ENCODE measurements around the gene PFKFB4. TPM values are rescaled to one million over a fixed set of nuclear protein-coding genes. Genes with fewer than 3 reads are reported as not detected.

The PFKFB4 gene
- 14.6 to 23.2 TPM (median 19.9 TPM) in 3 replicates for total RNA-seq
- long read RNA-seq, transcript PFKFB4-201 (14 exons, 3,586 nt) = major isoform, 13 of 30 reads
- long read RNA-seq, partial matches to known transcripts = 3 of 30 reads
- long read RNA-seq, other reads (novel, unspliced or antisense) = 12 of 30 reads

- Mint-ChIP-seq H3K27ac (ENCODE audit: unreplicated experiment) (peak within 1 kb of the TSS; percentile 90), H3K4me3 (ENCODE audit: unreplicated experiment) (peak within 1 kb of the TSS; percentile 82), H3K36me3 (ENCODE audit: low read depth) (no peaks in the 10 kb centered on the region), H3K4me1 (ENCODE audit: low read depth) (peaks cover 68% of the 10 kb centered on the region), H3K9me3 (ENCODE audit: low read depth) (no peaks in the 10 kb centered on the region), H3K27me3 (ENCODE audit: low read depth) (no peaks in the 10 kb centered on the region)
- peak; percentile 30 for TF ChIP-seq CTCF (IDR thresholded peaks at IDR 0.05)
- peak; percentile 99 for DNase-seq (ENCODE audit: low spot score)
Observed at GRCh38 chr3:48556796-48557626, at the start of gene PFKFB4. Gene PFKFB4, minus strand, starts transcription at chr3:48556803. Its CDS starts 26 bp downstream, at chr3:48556777.

DNA sequence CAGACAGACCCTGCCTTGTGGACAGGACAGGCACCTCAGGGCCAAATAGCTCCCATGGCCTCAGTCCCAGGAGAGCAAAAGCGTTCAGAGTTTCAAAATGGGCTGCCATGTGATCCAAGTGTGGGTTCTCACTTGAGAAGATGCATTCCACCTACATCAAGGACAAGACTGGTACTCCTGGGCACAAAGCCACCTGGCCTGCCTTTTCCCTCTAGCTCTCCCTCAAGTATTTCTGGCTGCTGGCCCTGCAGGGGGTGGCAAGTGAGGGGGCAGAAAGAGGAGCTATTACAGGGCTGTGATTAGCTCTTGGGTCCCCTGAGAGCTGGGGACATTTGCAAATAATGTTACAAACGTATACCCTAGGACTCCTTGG lies 45.0 kb upstream of the PFKFB4 start:
- Mint-ChIP-seq H3K4me3 (ENCODE audit: unreplicated experiment) (no peak overlapping the region), H3K27ac (ENCODE audit: unreplicated experiment) (no peak overlapping the region), H3K4me1 (ENCODE audit: low read depth) (peaks cover 43% of the 10 kb centered on the region), H3K9me3 (ENCODE audit: low read depth) (no peaks in the 10 kb centered on the region), H3K27me3 (ENCODE audit: low read depth) (no peaks in the 10 kb centered on the region), H3K36me3 (ENCODE audit: low read depth) (peaks cover 47% of the 10 kb centered on the region)
- no peak for DNase-seq (ENCODE audit: low spot score)
- no peak for TF ChIP-seq CTCF (IDR thresholded peaks at IDR 0.05)

GRCh38 chr3:48600711-48601621 lies 44.4 kb upstream of the PFKFB4 start:
- no peaks in the 10 kb centered on the region for H3K27me3 Mint-ChIP-seq (ENCODE audit: low read depth)
- H3K9me3 Mint-ChIP-seq (ENCODE audit: low read depth) = no peaks in the 10 kb centered on the region
- peaks cover 50% of the 10 kb centered on the region for H3K4me1 Mint-ChIP-seq (ENCODE audit: low read depth)
- DNase-seq (ENCODE audit: low spot score) = no peak
- no peak overlapping the region for H3K4me3 Mint-ChIP-seq (ENCODE audit: unreplicated experiment)
- H3K27ac Mint-ChIP-seq (ENCODE audit: unreplicated experiment) = peak overlapping the region; percentile 49
- TF ChIP-seq CTCF (IDR thresholded peaks at IDR 0.05) = no peak
- peaks cover 46% of the 10 kb centered on the region for H3K36me3 Mint-ChIP-seq (ENCODE audit: low read depth)

DNA sequence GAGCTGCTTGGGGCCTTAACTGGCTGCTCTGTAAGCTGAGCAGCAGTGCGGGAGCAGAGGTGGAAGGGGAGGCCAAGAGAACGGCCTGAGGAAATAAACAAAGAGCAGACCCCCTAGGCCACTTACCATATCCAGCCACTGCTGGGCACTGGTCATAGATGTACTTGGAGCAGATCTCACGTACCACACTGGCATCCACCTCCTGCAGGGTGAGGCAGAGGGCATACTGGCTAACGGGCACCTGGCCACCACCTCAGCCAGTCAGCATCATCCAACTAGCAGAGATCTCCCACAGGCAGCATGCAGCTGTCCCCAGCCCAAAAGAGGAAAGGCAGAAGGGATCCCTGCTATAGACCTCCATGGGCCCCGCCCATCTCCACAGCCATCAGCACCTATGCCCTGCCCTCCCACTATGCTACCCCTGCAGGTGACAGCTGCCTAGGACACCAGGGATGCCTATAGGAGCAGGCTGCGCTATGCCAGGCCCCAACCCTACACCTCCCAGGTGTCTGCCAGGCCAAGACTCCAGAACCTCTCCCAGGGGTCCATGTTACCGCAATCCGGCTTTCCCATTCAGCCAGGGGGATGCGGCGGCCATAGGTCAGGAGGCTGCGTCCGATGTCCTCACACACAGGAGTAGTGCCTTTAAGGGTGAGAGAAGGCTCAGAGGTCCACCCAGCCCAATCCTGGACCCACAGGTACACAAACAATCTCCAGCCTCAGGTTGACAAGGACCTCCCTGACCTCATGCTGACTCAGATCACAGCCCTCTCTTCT lies 43.1 kb upstream of the PFKFB4 start:
- DNase-seq (ENCODE audit: low spot score) = no peak

More for the DNA sequence above, 43.1 kb upstream of the PFKFB4 start:
- H3K4me3 Mint-ChIP-seq (ENCODE audit: unreplicated experiment) = peak overlapping the region; percentile 58
- H3K36me3 Mint-ChIP-seq (ENCODE audit: low read depth) = peaks cover 42% of the 10 kb centered on the region
- peak overlapping the region; percentile 97 for H3K27ac Mint-ChIP-seq (ENCODE audit: unreplicated experiment)
- no peaks in the 10 kb centered on the region for H3K9me3 Mint-ChIP-seq (ENCODE audit: low read depth)
- peaks cover 57% of the 10 kb centered on the region for H3K4me1 Mint-ChIP-seq (ENCODE audit: low read depth)
- no peak for TF ChIP-seq CTCF (IDR thresholded peaks at IDR 0.05)
- no peaks in the 10 kb centered on the region for H3K27me3 Mint-ChIP-seq (ENCODE audit: low read depth)
